Heart left ventricle (tissue), 13 donors: ENCODE measurements around the gene NFIC.

Experiments
- CTCF ChIP-seq, 12 donors: fragments of 200-600 bp; sonication (generic) in 4 of 12; IDR thresholded peaks; one replicate each; pipeline versions ENCODE4 v1.5.0 to v1.8.0; 2018 to 2022; ENCODE audit warnings: antibody characterized with exemption in 12 of 12, mild to moderate bottlenecking in 5 of 12
- POLR2A ChIP-seq, 2 donors: fragments of 450-650 bp; IDR thresholded peaks; one replicate each; pipeline ENCODE4 v1.6.1; 2017; ENCODE audit warnings: antibody characterized with exemption in 2 of 2, mild to moderate bottlenecking in 2 of 2, moderate library complexity in 2 of 2
- donor health status: ischemic (EF 13 %, LVEDD 7.1; RV severe dilation, severe dysfunction).
- donor health status: DM: no; HTN: yes; CAD: no.
- donor health status: DM: no; HTN: no; CAD: no.
- donor health status: ischemic (EF 25% LVEDD 6.9; RV normal size, moderate dysfunction).
- donor health status: ischemic (EF 25% LVEDD 5.7; RV mildly dilated, moderate dysfunction).
- donor health status: ischemic (EF 35%, LVEDD 5.7; RV mildly dilated, moderate dysfunction).
- donor health status: nonischemic (EF 11% LVEDD 7.7; RV severe dilation, severe dysfunction).
- donor health status: DM: yes; HTN: yes; CAD: no.
- donor health status: PGD.
- donor health status: ischemic (EF 29% LVEDD 5.4; RV normal size, mild dysfunction).
- donor health status: nonischemic (EF 23%, LVEDD 6.1; RV moderate dilation, normal function).

- TF ChIP-seq CTCF (IDR thresholded peaks at IDR 0.05), result no peak
- no peak for TF ChIP-seq POLR2A (IDR thresholded peaks at IDR 0.05)
These were observed 96.8 kb downstream of the NFIC start for GRCh38 chr19:3462991-3463713.
